Measurements from ENCODE around the gene MT1E.

Gene MT1E

DNA sequence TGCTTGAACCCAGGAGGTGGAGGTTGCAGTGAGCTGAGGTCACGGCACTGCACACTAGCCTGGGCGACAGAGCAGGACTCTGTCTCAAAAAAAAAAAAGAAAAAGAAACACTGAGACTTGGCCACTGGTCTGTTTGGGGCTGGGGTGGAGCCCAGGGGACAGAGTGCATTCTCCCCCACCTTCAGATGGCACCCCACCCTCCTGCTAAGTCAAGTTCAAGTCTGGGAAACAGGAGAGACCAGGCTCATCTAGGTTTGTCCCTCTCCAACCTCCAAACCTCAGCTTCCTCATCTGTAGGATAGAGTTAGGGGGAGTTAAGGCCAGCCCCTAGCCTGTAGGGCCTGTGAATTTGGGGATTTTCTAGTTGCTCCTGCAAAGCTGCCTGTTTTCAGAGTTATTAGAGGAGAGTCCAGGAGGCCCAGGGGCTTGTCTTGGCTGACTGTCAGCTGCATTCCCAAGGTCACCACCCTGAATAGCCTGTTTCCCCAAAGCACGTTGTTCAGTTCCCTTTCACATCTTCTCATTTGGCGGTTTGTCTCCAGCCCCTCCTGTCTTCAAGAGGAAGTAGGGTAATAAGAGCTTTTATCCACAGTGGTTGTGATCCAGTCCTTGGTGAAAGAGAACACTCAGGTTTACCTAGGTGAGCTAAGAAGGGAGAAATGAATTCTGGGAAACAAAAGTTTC lies 34.1 kb upstream of the MT1E start:
- Histone ChIP-seq H3K4me3 (ENCODE audit: severe bottlenecking) (no peak overlapping the region), H3K27me3 (ENCODE audit: insufficient read depth, poor library complexity, severe bottlenecking) (peaks cover 19% of the 10 kb centered on the region), H3K4me1 (ENCODE audit: insufficient read depth, poor library complexity, severe bottlenecking) (no peaks in the 10 kb centered on the region), H3K9me3 (ENCODE audit: severe bottlenecking) (no peaks in the 10 kb centered on the region), H3K27ac (ENCODE audit: poor library complexity, severe bottlenecking) (no peak overlapping the region), H3K36me3 (ENCODE audit: low read depth) (no peaks in the 10 kb centered on the region)
- ATAC-seq (ENCODE audit: low read depth), result no peak
- no peak for DNase-seq (ENCODE audit: low spot score)
- TF ChIP-seq, protein P1, sequence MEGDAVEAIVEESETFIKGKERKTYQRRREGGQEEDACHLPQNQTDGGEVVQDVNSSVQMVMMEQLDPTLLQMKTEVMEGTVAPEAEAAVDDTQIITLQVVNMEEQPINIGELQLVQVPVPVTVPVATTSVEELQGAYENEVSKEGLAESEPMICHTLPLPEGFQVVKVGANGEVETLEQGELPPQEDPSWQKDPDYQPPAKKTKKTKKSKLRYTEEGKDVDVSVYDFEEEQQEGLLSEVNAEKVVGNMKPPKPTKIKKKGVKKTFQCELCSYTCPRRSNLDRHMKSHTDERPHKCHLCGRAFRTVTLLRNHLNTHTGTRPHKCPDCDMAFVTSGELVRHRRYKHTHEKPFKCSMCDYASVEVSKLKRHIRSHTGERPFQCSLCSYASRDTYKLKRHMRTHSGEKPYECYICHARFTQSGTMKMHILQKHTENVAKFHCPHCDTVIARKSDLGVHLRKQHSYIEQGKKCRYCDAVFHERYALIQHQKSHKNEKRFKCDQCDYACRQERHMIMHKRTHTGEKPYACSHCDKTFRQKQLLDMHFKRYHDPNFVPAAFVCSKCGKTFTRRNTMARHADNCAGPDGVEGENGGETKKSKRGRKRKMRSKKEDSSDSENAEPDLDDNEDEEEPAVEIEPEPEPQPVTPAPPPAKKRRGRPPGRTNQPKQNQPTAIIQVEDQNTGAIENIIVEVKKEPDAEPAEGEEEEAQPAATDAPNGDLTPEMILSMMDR (IDR thresholded peaks at IDR 0.05; ENCODE audit: poor library complexity, severe bottlenecking), result no peak

DNA sequence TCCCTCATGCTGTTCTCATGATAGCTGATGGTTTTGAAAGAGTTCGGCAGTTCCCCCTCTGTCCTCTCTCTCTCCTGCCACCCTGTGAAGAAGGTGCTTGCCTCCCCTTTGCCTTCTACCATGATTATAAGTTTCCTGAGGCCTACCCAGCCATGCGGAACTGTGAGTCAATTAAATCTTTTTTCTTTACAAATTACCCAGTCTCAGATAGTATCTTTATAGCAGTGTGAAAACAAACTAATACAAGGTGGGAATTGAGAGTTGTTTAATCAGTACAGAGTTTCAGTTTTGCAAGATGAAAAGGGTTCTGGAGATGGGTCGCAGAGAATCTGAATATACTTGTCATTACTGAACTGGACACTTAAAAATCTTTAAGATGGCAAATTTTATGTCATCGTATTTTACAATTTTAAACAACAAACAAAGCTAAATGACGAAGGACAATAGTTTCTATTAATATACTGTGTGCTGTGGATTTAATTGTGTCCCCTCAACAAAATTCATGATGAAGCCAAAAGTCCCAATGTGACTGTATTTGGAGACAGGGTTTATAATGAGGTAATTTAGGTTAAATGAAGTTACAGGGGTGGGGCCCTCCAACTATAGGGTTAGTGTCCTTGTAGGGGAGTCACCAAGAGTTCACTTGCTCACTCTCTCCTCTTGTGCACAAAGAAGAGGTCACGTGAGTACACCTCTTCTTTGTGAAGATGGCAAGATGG lies 31.8 kb upstream of the MT1E start:
- DNase-seq (ENCODE audit: low spot score) (no peak), ATAC-seq (ENCODE audit: low read depth) (no peak)
- no peak overlapping the region for H3K27ac ChIP-seq (ENCODE audit: poor library complexity, severe bottlenecking)
- H3K9me3 ChIP-seq (ENCODE audit: severe bottlenecking), result no peaks in the 10 kb centered on the region
- H3K36me3 ChIP-seq (ENCODE audit: low read depth), result no peaks in the 10 kb centered on the region
- H3K27me3 ChIP-seq (ENCODE audit: insufficient read depth, poor library complexity, severe bottlenecking), result peaks cover 18% of the 10 kb centered on the region
- no peaks in the 10 kb centered on the region for H3K4me1 ChIP-seq (ENCODE audit: insufficient read depth, poor library complexity, severe bottlenecking)
- TF ChIP-seq, protein P1 (IDR thresholded peaks at IDR 0.05; ENCODE audit: poor library complexity, severe bottlenecking), result no peak
- no peak overlapping the region for H3K4me3 ChIP-seq (ENCODE audit: severe bottlenecking)

DNA sequence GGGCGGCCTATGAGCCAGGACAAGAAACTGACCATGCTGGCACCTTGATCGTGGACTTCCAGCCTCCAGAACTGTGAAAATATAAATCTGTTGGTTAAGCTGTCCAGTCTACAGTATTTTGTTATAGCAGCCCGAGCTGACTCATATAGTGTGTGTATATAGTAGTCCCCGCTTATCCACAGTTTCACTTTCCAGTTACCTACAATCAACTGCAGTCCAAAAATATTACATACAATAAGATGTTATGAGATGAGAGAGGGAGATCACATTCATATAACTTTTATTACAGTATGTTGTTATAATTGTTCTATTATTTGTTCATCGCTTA lies 31.3 kb upstream of the MT1E start:
- Histone ChIP-seq H3K27ac (ENCODE audit: poor library complexity, severe bottlenecking) (no peak overlapping the region), H3K9me3 (ENCODE audit: severe bottlenecking) (no peaks in the 10 kb centered on the region), H3K27me3 (ENCODE audit: insufficient read depth, poor library complexity, severe bottlenecking) (peaks cover 12% of the 10 kb centered on the region), H3K4me1 (ENCODE audit: insufficient read depth, poor library complexity, severe bottlenecking) (no peaks in the 10 kb centered on the region), H3K4me3 (ENCODE audit: severe bottlenecking) (no peak overlapping the region), H3K36me3 (ENCODE audit: low read depth) (no peaks in the 10 kb centered on the region)
- TF ChIP-seq, protein P1 (IDR thresholded peaks at IDR 0.05; ENCODE audit: poor library complexity, severe bottlenecking), result no peak
- DNase-seq (ENCODE audit: low spot score), result no peak
- no peak for ATAC-seq (ENCODE audit: low read depth)

DNA sequence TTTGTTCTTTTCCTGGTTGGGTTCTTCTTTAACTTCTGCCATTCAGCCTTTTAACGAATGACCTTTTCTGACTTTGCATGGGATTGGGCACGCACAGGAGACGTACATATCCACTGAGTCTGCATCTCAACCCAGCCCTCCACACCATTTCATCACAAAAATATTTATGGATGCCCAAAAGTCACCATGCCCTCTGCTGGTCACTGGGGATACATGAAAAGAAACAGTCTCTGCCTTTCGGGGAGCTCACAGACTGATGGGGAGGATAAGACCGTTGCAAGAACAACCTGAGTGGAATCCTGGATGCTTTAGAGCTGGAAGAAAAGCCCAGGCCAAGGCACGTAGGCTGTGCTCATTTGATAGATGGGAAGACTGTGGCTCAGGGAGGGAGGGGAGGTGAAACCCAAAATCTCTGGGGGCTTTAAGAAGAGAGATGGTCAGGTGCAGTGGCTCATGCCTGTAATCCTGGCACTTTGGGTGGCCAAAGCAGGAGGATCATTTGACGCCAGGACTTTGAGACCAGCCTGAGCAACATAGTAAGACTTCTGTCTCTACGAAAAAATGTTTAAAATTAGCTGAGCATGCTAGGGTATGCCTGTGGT lies 25.1 kb upstream of the MT1E start:
- no peaks in the 10 kb centered on the region for H3K9me3 ChIP-seq (ENCODE audit: severe bottlenecking)
- peaks cover under 1% of the 10 kb centered on the region for H3K4me1 ChIP-seq (ENCODE audit: insufficient read depth, poor library complexity, severe bottlenecking)
- ATAC-seq (ENCODE audit: low read depth) (peak; percentile 80), DNase-seq (ENCODE audit: low spot score) (no peak)
- H3K27ac ChIP-seq (ENCODE audit: poor library complexity, severe bottlenecking), result no peak overlapping the region
- no peaks in the 10 kb centered on the region for H3K36me3 ChIP-seq (ENCODE audit: low read depth)
- H3K27me3 ChIP-seq (ENCODE audit: insufficient read depth, poor library complexity, severe bottlenecking), result no peaks in the 10 kb centered on the region
- H3K4me3 ChIP-seq (ENCODE audit: severe bottlenecking), result no peak overlapping the region
- TF ChIP-seq, protein P1 (IDR thresholded peaks at IDR 0.05; ENCODE audit: poor library complexity, severe bottlenecking), result peak; percentile 90

All from RWPE2 (cell line).